Skeletal muscle satellite cell (primary cell): ENCODE results near the gene CERS6.

Source experiments
- H3K27me3 ChIP-seq: 2 replicates; pipeline ENCODE4 v1.7.0; 2013; ENCODE audit warnings: low read length; ENCODE audit not compliant: control insufficient read depth, insufficient read depth
- H3K36me3 ChIP-seq: 2 replicates; pipeline ENCODE4 v1.7.0; 2013; ENCODE audit warnings: mild to moderate bottlenecking, control low read depth, low read length; ENCODE audit not compliant: insufficient read depth
- H3K4me1 ChIP-seq: 2 replicates; pipeline ENCODE4 v1.7.0; 2013; ENCODE audit warnings: low read length; ENCODE audit not compliant: control insufficient read depth, insufficient read depth
- H3K4me2 ChIP-seq: 2 replicates; pipeline ENCODE4 v1.7.0; 2013; ENCODE audit warnings: mild to moderate bottlenecking, low read length
- H3K4me3 ChIP-seq: 2 replicates; pipeline ENCODE4 v1.7.0; 2013; ENCODE audit warnings: low read length
- H3K9ac ChIP-seq: 2 replicates; pipeline ENCODE4 v1.7.0; 2013; ENCODE audit warnings: mild to moderate bottlenecking, low read depth, low read length, moderate library complexity
- H3K9me3 ChIP-seq: replicated peaks from 2 replicates; pipeline ENCODE4 v1.7.0; 2013; ENCODE audit warnings: mild to moderate bottlenecking, control low read depth, low read length

CERS6 gene

DNA sequence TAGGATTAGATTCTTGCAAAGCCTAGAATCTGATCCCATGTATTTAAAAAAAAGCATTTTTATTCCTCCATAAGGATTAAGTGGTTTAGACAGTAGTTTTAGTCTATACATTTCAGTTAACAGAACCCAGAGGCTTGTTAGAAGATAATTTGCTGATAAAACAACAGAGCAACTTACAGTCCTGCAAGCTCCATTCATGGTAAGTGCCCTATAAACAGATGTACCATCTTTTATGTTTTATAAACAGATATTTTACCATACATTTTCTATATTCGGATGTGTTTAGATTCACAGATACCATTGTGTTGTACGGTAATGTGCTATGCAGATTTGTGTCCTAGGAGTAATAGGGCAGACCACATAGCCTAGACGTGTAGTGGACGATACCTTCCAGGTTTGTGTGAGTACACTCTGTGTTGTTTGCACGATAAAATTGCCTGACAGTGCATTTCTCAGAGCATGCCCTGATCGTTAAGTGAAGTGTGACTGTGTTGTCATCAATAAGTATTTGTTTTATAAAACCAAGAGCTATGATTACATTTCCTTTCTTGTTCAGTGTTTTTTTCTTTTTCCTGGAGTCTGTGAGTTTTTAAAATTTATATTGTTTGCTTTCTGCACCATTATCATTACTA lies 54.2 kb downstream of the CERS6 start:
- no peak overlapping the region for H3K4me3 ChIP-seq
- H3K27me3 ChIP-seq: no peaks in the 10 kb centered on the region
- H3K9me3 ChIP-seq: no peaks in the 10 kb centered on the region
- no peak overlapping the region for H3K9ac ChIP-seq
- peaks cover 14% of the 10 kb centered on the region for H3K4me1 ChIP-seq
- H3K4me2 ChIP-seq: no peak overlapping the region
- no peaks in the 10 kb centered on the region for H3K36me3 ChIP-seq

DNA sequence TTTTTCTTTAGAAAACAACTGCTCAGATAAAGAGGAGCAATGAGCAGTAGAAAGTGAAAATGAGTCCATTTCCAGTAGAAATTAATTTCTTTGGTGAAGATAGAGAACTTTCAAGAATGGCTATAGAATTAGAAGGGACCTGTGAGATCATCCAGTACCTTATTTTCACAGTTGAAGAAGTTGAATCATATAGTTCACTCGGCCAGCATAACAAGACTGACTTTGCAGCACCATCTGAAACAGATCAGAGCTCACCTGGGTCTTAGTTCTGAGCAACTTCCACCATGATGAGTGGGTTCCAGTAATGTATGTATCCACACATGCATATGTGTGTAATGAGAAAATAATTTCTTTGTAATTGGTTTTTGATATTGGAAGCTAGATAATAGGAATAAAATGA lies 58.6 kb downstream of the CERS6 start:
- H3K9ac ChIP-seq: peak overlapping the region; percentile 55
- no peak overlapping the region for H3K4me3 ChIP-seq
- H3K9me3 ChIP-seq: no peaks in the 10 kb centered on the region
- H3K4me2 ChIP-seq: no peak overlapping the region
- no peaks in the 10 kb centered on the region for H3K36me3 ChIP-seq
- H3K27me3 ChIP-seq: no peaks in the 10 kb centered on the region
- peaks cover 48% of the 10 kb centered on the region for H3K4me1 ChIP-seq

DNA sequence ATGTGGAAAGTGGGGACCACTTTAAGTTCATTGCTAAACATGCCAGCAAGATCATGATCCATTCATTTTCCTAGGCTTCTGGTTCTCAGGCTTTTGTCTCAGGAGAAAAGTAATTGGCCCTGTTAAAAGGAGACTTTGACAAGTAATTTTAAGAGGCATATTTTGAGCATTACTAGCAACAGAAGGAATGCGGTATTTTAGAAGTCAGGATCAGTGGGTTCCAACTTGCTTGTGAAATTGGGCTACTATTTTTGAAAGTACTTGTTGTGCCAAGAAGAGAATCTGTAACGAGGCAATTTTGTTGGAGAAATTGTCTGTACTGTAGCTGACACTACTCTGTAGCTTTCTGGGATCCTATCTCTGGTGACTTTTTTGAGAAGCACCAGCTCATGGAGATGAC lies 59.4 kb downstream of the CERS6 start:
- Histone ChIP-seq H3K4me3 (no peak overlapping the region), H3K27me3 (no peaks in the 10 kb centered on the region), H3K36me3 (no peaks in the 10 kb centered on the region), H3K4me1 (peaks cover 48% of the 10 kb centered on the region), H3K9me3 (no peaks in the 10 kb centered on the region), H3K9ac (peak overlapping the region; percentile 55), H3K4me2 (peak overlapping the region; percentile 62)

DNA sequence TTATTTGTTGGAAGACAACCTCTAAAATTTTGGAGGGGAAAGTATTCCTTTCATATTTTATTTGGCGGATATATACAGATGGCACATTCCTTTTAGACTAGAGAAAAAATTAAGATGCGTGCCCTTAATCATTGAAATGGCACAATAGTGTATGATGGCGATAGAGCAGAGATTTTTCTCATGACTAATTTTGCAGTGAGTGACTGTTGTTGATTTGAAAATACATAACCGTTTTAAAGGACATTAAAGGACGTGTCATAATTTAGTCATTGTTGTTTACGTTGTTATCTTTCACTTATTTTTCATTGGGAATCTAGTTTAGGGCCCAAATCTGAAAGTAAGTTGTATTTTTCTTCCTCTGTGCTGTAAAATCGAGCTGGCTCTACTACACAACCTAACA lies 61.7 kb downstream of the CERS6 start:
- peak overlapping the region; percentile 31 for H3K4me3 ChIP-seq
- no peaks in the 10 kb centered on the region for H3K27me3 ChIP-seq

DNA sequence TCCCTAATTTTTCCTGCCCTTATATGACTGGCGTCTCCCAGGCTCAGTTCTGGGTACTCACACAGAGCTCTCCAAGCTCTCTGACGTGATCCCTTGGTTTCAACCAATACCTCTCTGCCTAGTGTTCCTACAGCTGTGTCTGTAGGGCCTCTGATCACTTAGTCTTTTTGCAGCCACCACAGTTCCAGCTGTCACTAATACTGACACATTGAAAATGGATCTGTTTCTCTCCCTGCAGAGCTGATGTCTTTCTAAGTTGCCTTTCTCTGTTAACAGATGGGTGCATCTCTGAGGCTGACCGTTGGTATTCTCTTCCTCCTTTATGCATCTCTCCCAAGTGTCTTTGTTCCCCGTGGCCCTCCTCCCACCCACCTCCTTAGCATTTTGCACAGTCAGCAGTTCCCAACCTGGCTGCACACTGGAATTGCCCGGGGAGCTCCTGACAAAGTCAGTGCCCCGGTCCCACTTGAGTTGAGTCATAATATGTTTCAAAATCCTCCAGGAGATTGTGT lies 62.5 kb downstream of the CERS6 start:
- peak overlapping the region; percentile 69 for H3K4me2 ChIP-seq
- H3K36me3 ChIP-seq: no peaks in the 10 kb centered on the region
- H3K4me1 ChIP-seq: peaks cover 60% of the 10 kb centered on the region
- peak overlapping the region; percentile 71 for H3K9ac ChIP-seq
- H3K9me3 ChIP-seq: no peaks in the 10 kb centered on the region
- H3K4me3 ChIP-seq: peak overlapping the region; percentile 44
- no peaks in the 10 kb centered on the region for H3K27me3 ChIP-seq

More for the DNA sequence above, 61.7 kb downstream of the CERS6 start:
- Histone ChIP-seq H3K9me3 (no peaks in the 10 kb centered on the region), H3K36me3 (no peaks in the 10 kb centered on the region), H3K4me2 (peak overlapping the region; percentile 69), H3K9ac (peak overlapping the region; percentile 71), H3K4me1 (peaks cover 61% of the 10 kb centered on the region)

DNA sequence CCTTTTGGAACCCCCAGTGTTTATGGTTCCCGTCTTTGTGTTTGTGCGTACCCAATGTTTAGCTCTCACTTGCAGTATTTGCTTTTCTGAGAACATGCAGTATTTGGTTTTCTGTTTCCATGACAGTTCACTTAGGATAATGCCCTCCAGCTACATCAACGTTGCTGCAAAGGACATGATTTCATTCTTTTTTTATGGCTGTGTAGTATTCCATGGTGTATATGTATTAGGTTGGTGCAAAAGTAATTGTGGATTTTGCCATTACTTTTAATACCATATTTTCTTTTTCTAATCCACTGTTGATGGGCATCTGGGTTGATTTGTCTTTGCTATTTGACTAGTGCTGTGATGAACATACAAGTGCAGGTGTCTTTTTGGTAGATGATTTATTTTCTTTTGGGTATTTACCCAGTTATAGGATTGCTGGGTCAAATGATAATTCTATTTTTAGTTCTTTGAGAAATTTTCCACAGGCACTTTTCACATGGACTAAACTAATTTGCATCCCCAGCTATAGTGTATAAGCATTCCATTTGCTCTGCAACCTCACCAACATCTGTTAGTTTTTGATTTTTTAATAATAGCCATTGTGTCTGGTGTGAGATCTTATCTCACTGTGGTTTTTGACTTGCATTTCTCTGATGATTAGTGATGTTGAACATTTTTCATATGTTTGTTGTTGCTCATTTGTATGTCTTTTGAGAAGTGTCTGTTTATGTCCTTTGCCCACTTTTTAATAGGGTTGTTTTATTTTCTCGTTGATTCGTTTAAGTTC lies 63.6 kb downstream of the CERS6 start:
- H3K27me3 ChIP-seq: no peaks in the 10 kb centered on the region
- H3K4me2 ChIP-seq: no peak overlapping the region
- no peak overlapping the region for H3K9ac ChIP-seq
- H3K4me1 ChIP-seq: peaks cover 52% of the 10 kb centered on the region
- no peaks in the 10 kb centered on the region for H3K9me3 ChIP-seq
- no peaks in the 10 kb centered on the region for H3K36me3 ChIP-seq
- H3K4me3 ChIP-seq: no peak overlapping the region

DNA sequence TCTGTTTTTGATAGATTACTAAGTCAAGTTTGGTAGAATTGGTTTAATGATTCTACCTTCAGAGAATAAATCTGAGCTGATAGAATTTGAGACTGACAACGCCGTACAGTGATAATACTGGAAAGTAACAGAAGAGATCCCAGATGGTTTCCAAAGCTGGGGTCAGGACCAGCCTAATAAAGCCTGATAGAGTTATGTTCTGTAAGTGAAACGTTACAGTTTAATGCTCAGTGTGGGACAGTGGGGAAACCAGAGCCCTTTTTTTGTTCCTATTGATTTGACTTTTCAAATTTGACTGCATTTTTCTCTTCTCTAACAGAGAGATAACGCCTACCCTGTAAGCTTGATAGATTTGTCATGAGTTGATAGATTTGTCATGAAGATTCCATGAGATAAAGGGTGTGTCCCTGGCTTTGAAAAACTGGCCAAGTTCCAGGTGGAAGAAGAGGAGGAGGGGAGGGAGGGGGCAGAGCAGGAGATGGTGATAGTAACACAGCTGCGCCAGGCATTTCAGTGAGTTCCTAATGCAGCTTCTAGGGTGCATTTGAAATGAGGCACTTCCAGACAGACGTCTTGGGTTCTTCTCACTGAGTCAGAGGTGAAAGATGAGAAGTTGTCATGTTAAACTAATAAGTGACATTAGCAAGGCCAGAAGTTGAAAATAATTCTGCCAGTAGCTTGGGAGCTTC lies 65.1 kb downstream of the CERS6 start:
- H3K9me3 ChIP-seq: no peaks in the 10 kb centered on the region
- peak overlapping the region; percentile 15 for H3K9ac ChIP-seq
- peak overlapping the region; percentile 20 for H3K4me3 ChIP-seq
- H3K27me3 ChIP-seq: no peaks in the 10 kb centered on the region
- peaks cover 42% of the 10 kb centered on the region for H3K4me1 ChIP-seq
- peak overlapping the region; percentile 70 for H3K4me2 ChIP-seq
- H3K36me3 ChIP-seq: no peaks in the 10 kb centered on the region

DNA sequence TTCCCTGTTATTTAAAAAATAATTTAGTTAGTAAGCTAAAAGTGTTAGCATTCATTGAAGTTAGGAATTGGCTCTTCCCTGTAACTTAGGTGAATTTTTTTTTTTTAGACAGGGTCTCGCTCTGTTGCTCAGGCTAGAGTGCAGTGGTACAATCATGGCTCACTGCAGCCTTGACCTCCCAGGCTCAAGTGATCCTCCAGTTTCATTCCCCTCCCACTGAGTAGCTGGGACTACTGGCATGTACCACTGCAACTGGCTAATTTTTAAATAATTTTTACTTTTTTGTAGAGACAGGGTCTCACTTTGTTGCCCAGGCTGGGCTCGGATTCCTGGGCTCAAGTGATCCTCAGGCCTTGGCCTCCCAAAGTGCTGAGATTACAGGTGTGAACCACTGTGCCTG lies 66.4 kb downstream of the CERS6 start:
- peaks cover 43% of the 10 kb centered on the region for H3K4me1 ChIP-seq
- H3K36me3 ChIP-seq: no peaks in the 10 kb centered on the region
- no peak overlapping the region for H3K9ac ChIP-seq
- no peaks in the 10 kb centered on the region for H3K9me3 ChIP-seq
- H3K4me3 ChIP-seq: no peak overlapping the region
- H3K27me3 ChIP-seq: no peaks in the 10 kb centered on the region
- no peak overlapping the region for H3K4me2 ChIP-seq

DNA sequence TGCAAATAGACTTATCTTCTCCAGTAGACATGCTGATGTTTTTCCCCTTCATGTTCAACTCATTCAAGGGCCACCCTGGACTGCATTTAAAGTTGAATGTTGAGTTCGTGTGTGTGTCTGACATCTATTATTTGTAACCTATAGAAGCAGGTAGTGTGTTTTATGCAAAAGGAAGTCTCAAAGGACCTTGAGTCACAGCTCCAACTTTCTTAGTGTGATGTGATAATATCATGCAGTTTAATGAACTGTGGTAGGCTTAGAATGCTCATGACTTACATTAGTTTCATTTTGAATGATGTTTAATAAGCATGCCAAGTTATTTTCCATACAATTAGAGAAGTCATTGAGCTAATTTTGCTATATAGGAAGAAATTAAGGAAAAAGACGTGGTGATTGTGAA lies 67.9 kb downstream of the CERS6 start:
- Histone ChIP-seq H3K4me2 (no peak overlapping the region), H3K4me3 (no peak overlapping the region), H3K4me1 (peaks cover 39% of the 10 kb centered on the region)

DNA sequence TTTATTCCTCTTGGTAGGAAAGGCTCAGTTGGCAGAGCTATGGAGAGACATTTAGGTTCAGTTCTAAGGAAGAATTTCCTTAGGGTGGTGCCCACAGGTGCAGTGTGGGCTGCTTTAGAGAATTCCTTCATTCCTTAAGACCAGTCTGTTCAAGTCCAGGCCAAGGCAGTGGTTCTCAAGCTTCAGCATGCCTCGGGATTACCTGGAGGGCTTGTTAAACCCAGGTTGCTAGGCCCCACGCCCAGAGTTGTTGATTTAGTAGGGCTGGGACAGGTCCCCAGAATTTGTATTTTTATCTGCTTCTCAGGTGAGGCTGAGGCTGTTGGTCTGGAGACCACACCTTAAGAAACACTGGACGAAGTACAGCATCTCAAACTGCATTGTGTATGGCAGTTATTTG lies 68.9 kb downstream of the CERS6 start:
- Histone ChIP-seq H3K4me2 (no peak overlapping the region), H3K4me1 (peaks cover 49% of the 10 kb centered on the region), H3K9me3 (no peaks in the 10 kb centered on the region), H3K4me3 (no peak overlapping the region), H3K9ac (no peak overlapping the region), H3K36me3 (no peaks in the 10 kb centered on the region), H3K27me3 (no peaks in the 10 kb centered on the region)

More for the DNA sequence above, 67.9 kb downstream of the CERS6 start:
- Histone ChIP-seq H3K9ac (no peak overlapping the region), H3K27me3 (no peaks in the 10 kb centered on the region), H3K36me3 (no peaks in the 10 kb centered on the region), H3K9me3 (no peaks in the 10 kb centered on the region)

DNA sequence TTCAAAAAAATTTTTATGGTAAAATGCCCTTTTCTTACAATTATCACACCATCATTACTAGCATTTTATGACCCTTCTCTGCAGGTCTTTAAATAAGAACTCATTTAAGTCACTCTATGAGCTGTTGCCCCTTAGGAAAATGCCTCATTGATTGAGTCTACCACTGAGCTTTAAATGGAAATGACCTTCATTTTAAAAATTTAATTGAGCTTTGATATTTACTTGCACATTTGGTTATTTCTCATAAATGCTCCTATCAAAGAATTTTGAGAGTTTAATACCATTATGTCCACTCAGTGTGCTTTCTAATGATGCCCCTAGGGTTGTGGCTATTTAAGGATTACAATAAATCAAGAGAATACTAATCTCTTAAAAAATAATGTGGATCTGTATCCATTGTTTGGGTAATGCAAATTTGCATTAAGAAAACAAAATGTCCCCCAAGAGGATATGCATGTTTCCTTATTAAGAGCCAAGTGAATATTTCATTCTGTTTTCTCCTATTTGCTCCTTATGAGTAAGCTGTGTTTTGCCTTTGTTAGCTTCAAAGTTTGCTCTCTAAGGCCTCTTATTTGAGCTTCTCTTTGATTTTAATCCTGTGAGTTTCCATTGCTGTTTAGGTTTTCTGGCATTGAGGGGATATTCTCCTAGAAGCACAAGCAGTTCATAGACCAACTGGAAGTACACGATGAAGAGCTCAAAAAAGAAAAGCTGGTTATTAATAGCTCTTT lies 69.8 kb downstream of the CERS6 start:
- no peaks in the 10 kb centered on the region for H3K36me3 ChIP-seq
- no peak overlapping the region for H3K4me3 ChIP-seq
- H3K4me2 ChIP-seq: no peak overlapping the region
- no peaks in the 10 kb centered on the region for H3K27me3 ChIP-seq
- no peak overlapping the region for H3K9ac ChIP-seq
- H3K4me1 ChIP-seq: peaks cover 57% of the 10 kb centered on the region
- H3K9me3 ChIP-seq: no peaks in the 10 kb centered on the region
